HG02678 (cell line): ENCODE results near the gene BCL2L12.
A peak's percentile ranks its signal among the peaks of the same experiment; 100 is the strongest.
"Not testable (repeated sequence)": the region's sequence is repeated elsewhere in the genome, so short reads cannot be mapped to it uniquely, and the experiment has no call there.

Source experiments
- ATAC-seq: cut with Tn5 transposase; IDR thresholded peaks from one replicate; pipeline ENCODE4 v1.9.1; 2021; ENCODE audit warnings: mild to moderate bottlenecking, moderate library complexity; ENCODE audit not compliant: unreplicated experiment

The BCL2L12 gene, protein sequence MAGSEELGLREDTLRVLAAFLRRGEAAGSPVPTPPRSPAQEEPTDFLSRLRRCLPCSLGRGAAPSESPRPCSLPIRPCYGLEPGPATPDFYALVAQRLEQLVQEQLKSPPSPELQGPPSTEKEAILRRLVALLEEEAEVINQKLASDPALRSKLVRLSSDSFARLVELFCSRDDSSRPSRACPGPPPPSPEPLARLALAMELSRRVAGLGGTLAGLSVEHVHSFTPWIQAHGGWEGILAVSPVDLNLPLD

DNA sequence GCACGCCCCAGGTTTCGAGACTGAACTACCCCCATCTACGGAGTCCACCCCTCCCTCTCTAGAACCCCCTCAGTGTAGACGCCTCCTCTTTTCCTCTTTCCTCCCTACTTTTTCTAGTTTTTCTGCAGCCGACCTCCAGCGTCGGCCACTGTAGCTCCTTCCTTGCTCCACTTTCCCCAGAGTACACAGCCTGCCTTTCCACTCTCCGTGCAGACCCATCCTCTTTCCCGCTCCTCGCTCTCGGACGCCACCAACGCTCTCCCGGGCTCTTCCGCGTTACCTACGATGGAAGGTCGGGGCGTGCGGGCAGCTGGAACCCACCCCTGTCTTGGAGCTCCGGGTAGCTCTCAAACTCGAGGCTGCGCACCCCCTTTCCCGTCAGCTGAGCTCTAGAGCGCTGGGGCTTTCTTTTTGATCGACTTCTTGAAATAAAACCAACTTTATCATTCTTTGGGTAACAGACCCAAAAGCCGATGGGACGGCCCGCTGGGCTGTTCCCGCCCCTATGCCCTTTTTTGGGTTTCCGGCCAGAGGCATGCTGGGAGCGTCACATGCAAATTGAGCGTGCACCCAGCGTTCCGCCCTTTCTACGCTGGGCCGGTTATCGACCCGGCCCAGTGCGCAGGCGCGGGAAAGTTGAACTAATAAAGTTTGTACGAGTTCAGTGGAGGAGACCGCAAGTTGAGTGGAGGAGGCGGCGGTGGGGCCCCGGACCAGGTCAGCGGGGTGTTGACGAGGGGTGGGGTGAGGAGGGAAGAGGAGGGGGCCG lies at the start of gene BCL2L12, which contains the start of gene IRF3:
BCL2L12 (plus strand) TSS at position 583 of the 769 bp plus-strand sequence. CDS start 760 bp downstream, outside the sequence.
IRF3 (minus strand) TSS at position 507 of the 769 bp plus-strand sequence. CDS start 1,019 bp downstream, outside the sequence.
- ATAC-seq: peak; percentile 85

GRCh38 chr19:49616532-49616931 lies 49.2 kb upstream of the BCL2L12 start:
- no peak for ATAC-seq

- no peak for ATAC-seq
Measured at GRCh38 chr19:49616945-49617344, 48.8 kb upstream of the BCL2L12 start.

- ATAC-seq: not testable (repeated sequence)
Measured at GRCh38 chr19:49617860-49618259, 47.9 kb upstream of the BCL2L12 start.

DNA sequence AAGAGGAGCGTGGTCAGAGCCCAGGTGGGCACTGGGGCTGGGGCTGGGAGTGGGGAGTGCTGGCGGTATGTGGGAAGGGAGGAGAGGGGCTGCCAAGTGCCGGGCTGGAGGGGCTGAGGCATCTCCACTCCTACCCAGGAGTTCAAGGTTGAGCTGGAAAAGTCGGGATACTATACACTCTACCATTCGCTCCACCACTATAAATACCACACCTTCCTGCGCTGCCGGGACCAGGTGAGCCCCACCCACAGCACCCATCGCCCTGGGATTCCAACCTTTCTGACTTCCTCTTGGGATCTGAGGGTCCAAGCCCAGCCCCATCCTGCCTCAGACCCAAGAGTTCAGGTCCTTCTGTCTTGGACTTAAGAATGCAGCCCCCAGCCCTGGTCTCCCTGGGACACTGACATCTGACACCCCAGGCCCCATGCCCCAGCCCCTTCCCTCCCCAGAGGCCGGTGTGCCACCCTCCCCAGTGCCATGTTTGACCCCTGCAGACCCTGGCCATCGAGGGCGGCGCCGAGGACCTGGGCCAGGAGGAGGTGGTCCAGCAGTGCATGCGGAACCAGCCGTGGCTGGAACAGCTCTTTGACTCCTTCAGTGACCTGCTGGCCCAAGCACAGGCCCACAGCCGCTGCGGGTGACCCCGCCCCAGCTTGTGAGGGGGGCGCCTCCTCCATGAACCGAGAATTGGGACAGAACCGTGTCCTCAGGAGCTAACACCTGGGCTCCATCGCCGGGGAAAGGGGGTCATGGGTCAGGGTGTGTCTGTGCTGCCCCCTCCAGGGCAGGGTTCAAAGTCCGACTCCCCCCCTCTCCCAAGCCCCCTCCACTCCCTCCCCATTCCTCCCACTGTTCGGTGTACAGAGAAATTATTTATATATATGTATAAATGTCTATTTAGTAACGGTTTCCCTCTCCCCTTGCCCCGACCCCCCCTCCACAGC lies 40.5 kb upstream of the BCL2L12 start:
- no peak for ATAC-seq

DNA sequence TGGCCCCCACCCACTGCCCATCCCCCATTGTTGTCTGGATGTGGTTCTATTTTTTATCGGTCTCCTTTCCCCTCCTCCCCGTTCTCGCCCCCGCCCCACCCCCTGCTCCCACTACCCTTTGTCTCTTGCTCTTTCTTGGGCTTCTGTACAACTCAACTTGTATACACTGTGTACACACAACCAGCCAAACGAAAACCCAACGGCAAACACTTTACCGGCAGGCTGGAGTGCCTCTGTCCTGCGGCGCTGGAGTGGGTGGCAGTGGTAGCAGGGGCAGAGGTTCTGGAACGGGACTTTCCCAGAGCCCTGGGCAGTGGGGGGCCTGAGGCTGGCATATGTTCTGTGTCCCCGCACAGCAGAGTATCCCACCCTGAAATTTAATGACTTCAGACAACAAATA lies 39.5 kb upstream of the BCL2L12 start:
- no peak for ATAC-seq

DNA sequence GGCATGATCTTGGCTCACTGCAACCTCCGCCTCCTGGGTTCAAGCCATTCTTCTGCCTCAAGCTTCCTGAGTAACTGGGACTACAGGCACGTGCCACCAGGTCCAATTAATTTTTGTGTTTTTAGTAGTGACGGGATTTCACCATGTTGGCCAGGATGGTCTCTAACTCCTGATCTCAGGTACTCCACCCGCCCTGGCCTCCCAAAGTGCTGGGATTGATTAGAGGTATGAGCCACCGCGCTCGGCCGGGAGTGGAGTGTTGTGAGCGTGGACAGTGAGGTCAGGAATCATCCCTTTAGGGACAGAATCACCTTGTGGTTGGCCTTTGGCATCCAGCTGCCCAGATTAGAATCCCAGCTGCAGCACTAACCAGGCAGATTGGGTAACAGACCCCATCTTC lies 36.1 kb upstream of the BCL2L12 start:
- no peak for ATAC-seq

DNA sequence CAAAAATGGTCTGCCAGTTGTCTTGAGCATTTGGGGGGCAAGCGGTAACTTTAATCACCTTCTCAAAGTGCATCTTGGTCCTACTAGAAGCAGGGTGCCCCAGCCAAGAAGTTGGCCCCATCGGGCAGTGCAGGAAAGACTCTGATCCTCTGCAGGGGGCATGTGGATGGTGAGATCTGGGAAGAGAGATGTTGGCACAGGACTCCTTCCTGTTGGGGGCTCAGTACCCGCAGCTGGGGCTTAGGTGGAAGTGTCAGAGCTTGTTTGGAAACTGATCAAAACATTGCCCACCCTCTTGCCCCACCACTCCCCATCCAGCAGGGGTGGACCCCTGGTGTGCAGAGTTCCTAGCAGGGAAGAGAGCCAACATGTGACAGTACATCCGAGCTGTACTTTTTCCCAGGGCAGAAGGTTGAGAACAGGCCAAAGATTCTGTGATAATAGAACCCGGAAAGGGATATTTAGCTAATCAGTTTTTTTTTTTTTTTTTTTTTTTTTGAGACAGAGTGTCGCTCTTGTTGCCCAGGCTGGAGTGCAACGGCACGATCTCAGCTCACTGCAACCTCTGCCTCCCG lies 34.6 kb upstream of the BCL2L12 start:
- no peak for ATAC-seq

GRCh38 chr19:49631610-49632192 lies 34.0 kb upstream of the BCL2L12 start:
- ATAC-seq: no peak

DNA sequence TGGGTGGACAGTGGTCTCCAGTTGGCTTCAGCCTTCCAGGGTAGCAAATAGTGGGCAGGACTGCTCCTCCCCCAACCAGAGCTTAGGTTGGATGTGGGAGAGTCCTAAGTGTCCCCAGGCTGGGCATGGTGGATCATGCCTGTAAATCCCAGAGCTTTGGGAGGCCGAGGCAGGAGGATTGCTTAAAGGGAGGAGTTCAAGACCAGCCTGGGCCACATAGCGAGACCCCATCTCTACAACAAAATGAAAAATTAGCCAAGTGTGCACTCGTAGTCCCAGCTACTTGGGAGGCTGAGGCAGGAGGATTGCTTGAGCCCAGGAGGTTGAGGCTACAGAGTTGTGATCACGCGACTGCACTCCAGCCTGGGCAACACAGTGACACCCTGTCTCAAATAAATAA lies 33.2 kb upstream of the BCL2L12 start:
- ATAC-seq: no peak

DNA sequence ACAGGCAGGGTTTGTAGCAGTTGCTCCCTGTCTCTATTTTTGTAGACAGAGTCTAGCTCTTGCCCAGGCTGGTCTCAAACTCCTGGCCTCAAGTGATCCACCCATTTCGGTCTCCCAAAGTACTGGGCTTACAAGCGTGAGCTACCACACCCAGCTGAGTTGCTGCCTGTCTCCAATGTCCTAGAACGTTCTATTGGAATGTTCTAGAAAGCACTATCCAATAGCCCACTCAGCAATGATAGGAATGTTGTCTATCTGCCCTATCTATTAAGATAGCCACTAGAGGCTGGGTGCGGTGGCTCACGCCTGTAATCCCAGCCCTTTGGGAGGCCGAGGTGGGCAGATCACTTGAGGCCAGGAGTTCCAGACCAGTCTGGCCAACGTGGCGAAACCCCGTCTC lies 32.5 kb upstream of the BCL2L12 start:
- ATAC-seq: not testable (repeated sequence)

- ATAC-seq: no peak
Measured at GRCh38 chr19:49635530-49636232, 30.1 kb upstream of the BCL2L12 start.

GRCh38 chr19:49636233-49636932 lies 29.4 kb upstream of the BCL2L12 start:
- no peak for ATAC-seq

- no peak for ATAC-seq
Measured at GRCh38 chr19:49637821-49638738, 27.7 kb upstream of the BCL2L12 start.

GRCh38 chr19:49639401-49640112 lies 26.2 kb upstream of the BCL2L12 start:
- no peak for ATAC-seq

GRCh38 chr19:49640113-49640898 lies 25.4 kb upstream of the BCL2L12 start, which contains the start of gene RRAS:
Gene RRAS (minus strand): TSS chr19:49640143. CDS start chr19:49640098, 45 bp downstream.
- peak; percentile 60 for ATAC-seq
